RWPE1 (cell line): Measurements from ENCODE around the gene TEX55.

Experiments
- CTCF ChIA-PET: fragments of 350-600 bp; sonication (Branson Sonifier 250); formaldehyde crosslinking; extraction: SDS; loops from one replicate; lab custom pipeline; 2021; lab: Yijun Ruan, JAX
- POLR2A ChIA-PET: fragments of 400-600 bp; formaldehyde crosslinking; extraction: SDS; loops from one replicate; lab custom pipeline; 2020; ENCODE audit warnings: antibody characterized with exemption; ENCODE audit not compliant: low non-redundant PET; lab: Yijun Ruan, JAX
- DNase-seq: peaks from one replicate; pipeline ENCODE4 v3.0.0; 2012; ENCODE audit warnings: low spot score
- H3K27ac ChIP-seq: fragments of 450-650 bp; 2 replicates; pipeline ENCODE4 v1.5.1; 2017
- TF ChIP-seq, protein P1 (sequence below): fragments of 450-650 bp; conservative IDR thresholded peaks from 2 replicates; pipeline ENCODE4 v1.5.1; 2017; ENCODE audit warnings: low read depth, mild to moderate bottlenecking

TEX55 gene

DNA sequence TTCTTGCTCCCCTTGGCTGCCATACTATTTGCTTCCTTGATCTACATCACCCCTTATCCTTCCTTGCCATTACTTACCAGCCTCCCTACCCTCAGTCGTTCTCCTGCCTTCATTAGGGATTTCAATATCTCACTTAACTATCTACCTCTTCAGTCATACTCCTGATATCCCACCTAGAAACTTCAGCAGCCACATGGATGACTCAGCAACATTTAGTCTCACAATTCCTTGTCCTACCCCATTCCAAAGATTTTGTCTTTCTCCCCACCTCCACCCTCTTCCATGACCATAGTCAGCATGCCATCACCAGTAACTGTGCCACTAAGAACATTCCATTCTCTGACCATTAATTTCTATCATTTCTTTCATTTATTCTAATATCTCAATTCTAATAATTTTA, 45.8 kb downstream of the TEX55 start:
- no peak overlapping the region for H3K27ac ChIP-seq
- CTCF ChIA-PET = interaction anchor here (0.5 kb wide), 1 partner anchor 1631 kb away, joined by 3 read pairs; no protein-coding TSS in a partner anchor
- POLR2A ChIA-PET = no interaction called here
- no peak for DNase-seq
- TF ChIP-seq, protein P1, sequence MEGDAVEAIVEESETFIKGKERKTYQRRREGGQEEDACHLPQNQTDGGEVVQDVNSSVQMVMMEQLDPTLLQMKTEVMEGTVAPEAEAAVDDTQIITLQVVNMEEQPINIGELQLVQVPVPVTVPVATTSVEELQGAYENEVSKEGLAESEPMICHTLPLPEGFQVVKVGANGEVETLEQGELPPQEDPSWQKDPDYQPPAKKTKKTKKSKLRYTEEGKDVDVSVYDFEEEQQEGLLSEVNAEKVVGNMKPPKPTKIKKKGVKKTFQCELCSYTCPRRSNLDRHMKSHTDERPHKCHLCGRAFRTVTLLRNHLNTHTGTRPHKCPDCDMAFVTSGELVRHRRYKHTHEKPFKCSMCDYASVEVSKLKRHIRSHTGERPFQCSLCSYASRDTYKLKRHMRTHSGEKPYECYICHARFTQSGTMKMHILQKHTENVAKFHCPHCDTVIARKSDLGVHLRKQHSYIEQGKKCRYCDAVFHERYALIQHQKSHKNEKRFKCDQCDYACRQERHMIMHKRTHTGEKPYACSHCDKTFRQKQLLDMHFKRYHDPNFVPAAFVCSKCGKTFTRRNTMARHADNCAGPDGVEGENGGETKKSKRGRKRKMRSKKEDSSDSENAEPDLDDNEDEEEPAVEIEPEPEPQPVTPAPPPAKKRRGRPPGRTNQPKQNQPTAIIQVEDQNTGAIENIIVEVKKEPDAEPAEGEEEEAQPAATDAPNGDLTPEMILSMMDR = no peak

DNA sequence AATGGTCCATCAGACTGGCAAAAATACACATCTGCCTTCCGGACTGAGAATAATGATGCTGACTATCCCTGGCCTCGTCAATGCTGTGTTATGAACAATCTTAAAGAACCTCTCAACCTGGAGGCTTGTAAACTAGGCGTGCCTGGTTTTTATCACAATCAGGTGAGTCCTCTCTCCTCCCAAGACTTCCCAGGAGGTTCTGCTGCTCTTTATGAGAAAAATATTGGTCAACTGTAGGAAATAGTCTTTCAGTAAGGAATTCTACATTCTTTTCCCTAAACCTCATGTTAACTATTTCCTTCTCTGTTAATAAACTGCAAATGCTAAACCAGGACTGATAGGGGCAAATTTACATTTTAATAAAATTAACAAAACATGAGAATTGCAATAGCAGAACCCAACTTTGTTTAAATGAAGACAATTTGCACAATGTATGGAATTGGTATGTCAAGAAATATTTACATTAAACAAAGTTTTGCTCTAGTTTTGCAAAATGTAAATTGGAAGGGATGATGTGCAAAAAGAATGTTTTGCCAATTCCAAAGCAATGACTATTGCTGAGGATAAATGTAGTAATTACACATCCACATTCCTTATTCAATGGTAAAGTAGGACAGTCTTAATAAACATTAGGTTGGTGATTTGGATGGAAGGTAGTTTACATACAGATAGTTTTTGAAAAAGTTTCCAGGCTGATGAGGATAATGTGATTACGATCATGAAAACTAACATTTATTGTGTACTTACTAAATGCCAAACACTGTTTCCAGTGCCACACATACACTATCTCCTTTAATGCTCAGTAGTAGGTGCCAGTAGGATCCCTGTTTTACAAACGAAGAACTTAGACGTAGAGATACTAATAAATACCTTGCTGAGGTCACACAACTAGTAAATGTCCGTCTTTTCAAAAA, 48.5 kb downstream of the TEX55 start:
- ChIA-PET CTCF (no interaction called here), POLR2A (no interaction called here)
- H3K27ac ChIP-seq = no peak overlapping the region
- TF ChIP-seq, protein P1 = no peak
- DNase-seq = no peak

DNA sequence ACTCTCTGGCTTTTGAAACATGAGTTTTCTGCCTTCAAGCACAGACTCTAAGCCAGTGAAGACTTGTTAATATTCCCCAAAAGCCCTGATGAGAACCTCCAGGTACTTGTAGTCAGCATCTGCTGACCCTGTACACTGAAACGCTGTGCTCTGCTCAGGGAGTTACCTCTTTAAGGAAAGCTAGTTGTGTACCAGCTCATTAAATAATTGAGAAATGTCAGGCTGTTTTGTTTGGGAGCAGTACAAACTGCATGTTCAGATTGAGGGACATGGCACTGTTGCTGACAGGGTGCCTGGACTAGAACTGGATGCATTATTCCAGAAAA, 49.1 kb downstream of the TEX55 start:
- no peak overlapping the region for H3K27ac ChIP-seq
- TF ChIP-seq, protein P1 = no peak
- ChIA-PET CTCF (no interaction called here), POLR2A (no interaction called here)
- no peak for DNase-seq

DNA sequence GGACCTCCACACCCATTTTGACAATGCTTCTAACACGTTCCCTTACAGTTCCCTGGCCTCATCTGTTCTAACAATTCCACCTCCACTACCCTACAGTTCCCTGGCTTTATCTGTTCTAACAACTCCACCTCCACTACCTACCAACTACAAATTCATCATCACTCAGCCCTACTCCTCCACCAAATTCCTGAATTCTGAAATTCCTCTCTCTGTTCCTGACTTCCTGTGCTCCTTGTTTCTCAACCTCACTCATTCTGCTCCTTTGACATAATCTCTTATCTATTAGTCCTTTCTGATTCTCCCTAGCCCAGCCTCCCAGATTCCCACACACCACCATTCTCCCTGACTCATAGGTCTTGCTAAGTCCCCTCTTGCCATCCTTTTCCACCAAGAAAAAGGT, 49.9 kb downstream of the TEX55 start:
- no peak for DNase-seq
- no peak overlapping the region for H3K27ac ChIP-seq
- TF ChIP-seq, protein P1 = no peak
- ChIA-PET CTCF (no interaction called here), POLR2A (no interaction called here)
